Measurements from ENCODE around the gene AMBRA1. TPM values are rescaled to one million over a fixed set of nuclear protein-coding genes. Genes with fewer than 3 reads are reported as not detected.
A peak's percentile ranks its signal among the peaks of the same experiment; 100 is the strongest.
"Not testable (repeated sequence)": the region's sequence is repeated elsewhere in the genome, so short reads cannot be mapped to it uniquely, and the experiment has no call there.

AMBRA1 gene
- total and polyA plus RNA-seq, 11 donors, result 5.6 to 23.5 (median 16.2) TPM

- 66 to 77% (median 74%) methylated on average over 5 of the region's 5 CpGs for WGBS, 4 donors
- H3K4me1 ChIP-seq, result peaks cover 6 to 56% (median 37%) of the 10 kb centered on the region in 12 donors
Measured at GRCh38 chr11:46522682-46523281, 71.0 kb downstream of the AMBRA1 start.

GRCh38 chr11:46521961-46522681, 71.7 kb downstream of the AMBRA1 start:
- peak; percentile 34 to 54 (median 36) for ATAC-seq

More at GRCh38 chr11:46522682-46523281, 71.0 kb downstream of the AMBRA1 start:
- Histone ChIP-seq H3K27me3 (no peaks in the 10 kb centered on the region), H3K4me3 (no peak overlapping the region), H3K27ac (no peak overlapping the region), H3K36me3 (no peaks in the 10 kb centered on the region), H3K9me3 (peaks cover 0 to 11% (median 2%) of the 10 kb centered on the region in 12 donors)
- intact Hi-C loops (cut with DNase I), result no loop called here
- TF ChIP-seq POLR2A (IDR thresholded peaks at IDR 0.05) (no peak), CTCF (IDR thresholded peaks at IDR 0.05) (peak in 1 of 12 donors; percentile 1)
- ATAC-seq (no peak), DNase-seq (no peak)

GRCh38 chr11:46520971-46521745, 72.7 kb downstream of the AMBRA1 start:
- Histone ChIP-seq H3K9me3 (peaks cover 0 to 3% (median 0%) of the 10 kb centered on the region in 12 donors), H3K27me3 (no peaks in the 10 kb centered on the region), H3K27ac (no peak overlapping the region), H3K36me3 (no peaks in the 10 kb centered on the region), H3K4me3 (no peak overlapping the region), H3K4me1 (peaks cover 6 to 56% (median 37%) of the 10 kb centered on the region in 12 donors)
- no peak for DNase-seq
- 77 to 90% (median 83%) methylated on average over 8 of the region's 8 CpGs for WGBS, 4 donors
- no peak for ATAC-seq
- intact Hi-C loops (cut with DNase I), result no loop called here
- no peak for TF ChIP-seq POLR2A (IDR thresholded peaks at IDR 0.05)
- TF ChIP-seq CTCF (IDR thresholded peaks at IDR 0.05), result no peak

More at GRCh38 chr11:46521961-46522681, 71.7 kb downstream of the AMBRA1 start:
- no peak for DNase-seq
- Histone ChIP-seq H3K36me3 (no peaks in the 10 kb centered on the region), H3K4me3 (no peak overlapping the region), H3K9me3 (peaks cover 0 to 11% (median 2%) of the 10 kb centered on the region in 12 donors), H3K4me1 (peaks cover 6 to 56% (median 37%) of the 10 kb centered on the region in 12 donors), H3K27me3 (no peaks in the 10 kb centered on the region), H3K27ac (no peak overlapping the region)
- TF ChIP-seq CTCF (IDR thresholded peaks at IDR 0.05), result peak in 3 of 12 donors; percentile 11 to 21 (median 19)
- no peak for TF ChIP-seq POLR2A (IDR thresholded peaks at IDR 0.05)
- WGBS, 4 donors, result 59 to 74% (median 66%) methylated on average over 4 of the region's 4 CpGs
- intact Hi-C loops (cut with DNase I), result no loop called here

- no peak overlapping the region for H3K4me3 ChIP-seq
- no peaks in the 10 kb centered on the region for H3K36me3 ChIP-seq
- no peak overlapping the region for H3K27ac ChIP-seq
- ATAC-seq, result no peak
- H3K9me3 ChIP-seq, result no peaks in the 10 kb centered on the region
- peaks cover 6 to 51% (median 34%) of the 10 kb centered on the region in 12 donors for H3K4me1 ChIP-seq
- no peak for TF ChIP-seq CTCF (IDR thresholded peaks at IDR 0.05)
- TF ChIP-seq POLR2A (IDR thresholded peaks at IDR 0.05), result no peak
- H3K27me3 ChIP-seq, result no peaks in the 10 kb centered on the region
- intact Hi-C loops (cut with DNase I), result no loop called here
- DNase-seq, result no peak
- 76 to 95% (median 91%) methylated on average over 3 of the region's 3 CpGs for WGBS, 4 donors
Measured at GRCh38 chr11:46519351-46519750, 74.5 kb downstream of the AMBRA1 start.

- WGBS, 4 donors, result 89 to 94% (median 91%) methylated on average over 7 of the region's 7 CpGs
- H3K4me1 ChIP-seq, result peaks cover 6 to 55% (median 34%) of the 10 kb centered on the region in 12 donors
- intact Hi-C loops (cut with DNase I), result not testable (repeated sequence)
Measured at GRCh38 chr11:46518928-46519327, 74.9 kb downstream of the AMBRA1 start.

More at GRCh38 chr11:46518928-46519327, 74.9 kb downstream of the AMBRA1 start:
- ATAC-seq, H3K27me3 ChIP-seq, H3K9me3 ChIP-seq, DNase-seq, H3K27ac ChIP-seq, H3K36me3 ChIP-seq, H3K4me3 ChIP-seq: not testable (repeated sequence)
